Measurements from ENCODE around the gene G0S2.

Gene G0S2

GRCh38 chr1:209629621-209630382 lies 45.4 kb upstream of the G0S2 start:
- no peak for DNase-seq (ENCODE audit: low read depth)
- no peak overlapping the region for H3K4me3 ChIP-seq (replicated peaks; ENCODE audit: low read depth, low read length)
- no peak for TF ChIP-seq CTCF (IDR thresholded peaks at IDR 0.05; ENCODE audit: low read length, missing control alignments)

- no peak for TF ChIP-seq CTCF (IDR thresholded peaks at IDR 0.05; ENCODE audit: low read length, missing control alignments)
- DNase-seq (ENCODE audit: low read depth), result no peak
- H3K4me3 ChIP-seq (replicated peaks; ENCODE audit: low read depth, low read length), result no peak overlapping the region
Measured at GRCh38 chr1:209630383-209631225, 44.6 kb upstream of the G0S2 start.

GRCh38 chr1:209633335-209633997 lies 41.7 kb upstream of the G0S2 start:
- TF ChIP-seq CTCF (IDR thresholded peaks at IDR 0.05; ENCODE audit: low read length, missing control alignments), result no peak
- no peak for DNase-seq (ENCODE audit: low read depth)
- no peak overlapping the region for H3K4me3 ChIP-seq (replicated peaks; ENCODE audit: low read depth, low read length)

- H3K4me3 ChIP-seq (replicated peaks; ENCODE audit: low read depth, low read length), result no peak overlapping the region
- no peak for DNase-seq (ENCODE audit: low read depth)
- TF ChIP-seq CTCF (IDR thresholded peaks at IDR 0.05; ENCODE audit: low read length, missing control alignments), result no peak
Measured at GRCh38 chr1:209634005-209634737, 41.0 kb upstream of the G0S2 start.

- TF ChIP-seq CTCF (IDR thresholded peaks at IDR 0.05; ENCODE audit: low read length, missing control alignments), result no peak
- no peak overlapping the region for H3K4me3 ChIP-seq (replicated peaks; ENCODE audit: low read depth, low read length)
- DNase-seq (ENCODE audit: low read depth), result no peak
Measured at GRCh38 chr1:209635850-209636249, 39.4 kb upstream of the G0S2 start.

GRCh38 chr1:209641832-209642172 lies 33.4 kb upstream of the G0S2 start:
- DNase-seq (ENCODE audit: low read depth), result peak; percentile 85
- no peak for TF ChIP-seq CTCF (IDR thresholded peaks at IDR 0.05; ENCODE audit: low read length, missing control alignments)
- no peak overlapping the region for H3K4me3 ChIP-seq (replicated peaks; ENCODE audit: low read depth, low read length)

All from fibroblast of pulmonary artery (primary cell).